A549 (cell line): ENCODE data around the gene CDK14.

Experiments
- EP300 ChIP-seq, 2 experiments: fragments of >200 bp; sonication (Bioruptor Twin); formaldehyde crosslinking; IDR thresholded peaks; 2 replicates in 1 of 2; 3 replicates in 1 of 2; pipeline ENCODE4 v1.6.1; 2016 to 2017
- POLR2A ChIP-seq: IDR thresholded peaks from 2 replicates; pipeline ENCODE4 v1.6.1; 2012; ENCODE audit warnings: mild to moderate bottlenecking, low read length
- TF ChIP-seq, protein P1 (sequence below): fragments of 150-350 bp; IDR thresholded peaks from 2 replicates; pipeline ENCODE4 v1.6.1; 2014; ENCODE audit warnings: low read depth, mild to moderate bottlenecking, low read length
- TF ChIP-seq, protein P2 (sequence below): fragments of >200 bp; sonication (Bioruptor Twin); formaldehyde crosslinking; IDR thresholded peaks from 3 replicates; pipeline ENCODE4 v1.5.1; 2016

DNA sequence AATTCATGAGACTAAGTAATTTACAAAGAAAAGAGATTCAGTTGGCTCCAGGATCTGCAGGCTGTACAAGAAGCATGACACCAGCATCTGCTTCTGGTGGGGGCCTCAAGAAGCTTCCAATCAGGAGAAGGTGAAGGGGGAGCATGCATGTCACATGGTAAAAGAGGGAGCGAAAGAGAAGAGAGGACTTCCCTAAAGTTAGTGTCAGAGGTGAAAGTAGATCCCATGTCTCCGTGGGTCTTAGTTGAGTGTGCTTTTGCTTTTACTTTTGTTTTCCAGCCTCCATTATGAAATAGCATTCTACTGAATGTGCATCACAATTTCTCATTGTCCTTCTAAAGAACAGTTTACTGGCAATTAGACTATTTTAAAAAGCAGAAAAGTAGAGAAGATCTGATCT is 454.6 kb downstream of the CDK14 start:
- TF ChIP-seq POLR2A (no peak), EP300 (IDR thresholded peaks at IDR 0.05) (no peak)
- TF ChIP-seq, protein P1, sequence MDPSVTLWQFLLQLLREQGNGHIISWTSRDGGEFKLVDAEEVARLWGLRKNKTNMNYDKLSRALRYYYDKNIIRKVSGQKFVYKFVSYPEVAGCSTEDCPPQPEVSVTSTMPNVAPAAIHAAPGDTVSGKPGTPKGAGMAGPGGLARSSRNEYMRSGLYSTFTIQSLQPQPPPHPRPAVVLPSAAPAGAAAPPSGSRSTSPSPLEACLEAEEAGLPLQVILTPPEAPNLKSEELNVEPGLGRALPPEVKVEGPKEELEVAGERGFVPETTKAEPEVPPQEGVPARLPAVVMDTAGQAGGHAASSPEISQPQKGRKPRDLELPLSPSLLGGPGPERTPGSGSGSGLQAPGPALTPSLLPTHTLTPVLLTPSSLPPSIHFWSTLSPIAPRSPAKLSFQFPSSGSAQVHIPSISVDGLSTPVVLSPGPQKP = no peak
- TF ChIP-seq, protein P2, sequence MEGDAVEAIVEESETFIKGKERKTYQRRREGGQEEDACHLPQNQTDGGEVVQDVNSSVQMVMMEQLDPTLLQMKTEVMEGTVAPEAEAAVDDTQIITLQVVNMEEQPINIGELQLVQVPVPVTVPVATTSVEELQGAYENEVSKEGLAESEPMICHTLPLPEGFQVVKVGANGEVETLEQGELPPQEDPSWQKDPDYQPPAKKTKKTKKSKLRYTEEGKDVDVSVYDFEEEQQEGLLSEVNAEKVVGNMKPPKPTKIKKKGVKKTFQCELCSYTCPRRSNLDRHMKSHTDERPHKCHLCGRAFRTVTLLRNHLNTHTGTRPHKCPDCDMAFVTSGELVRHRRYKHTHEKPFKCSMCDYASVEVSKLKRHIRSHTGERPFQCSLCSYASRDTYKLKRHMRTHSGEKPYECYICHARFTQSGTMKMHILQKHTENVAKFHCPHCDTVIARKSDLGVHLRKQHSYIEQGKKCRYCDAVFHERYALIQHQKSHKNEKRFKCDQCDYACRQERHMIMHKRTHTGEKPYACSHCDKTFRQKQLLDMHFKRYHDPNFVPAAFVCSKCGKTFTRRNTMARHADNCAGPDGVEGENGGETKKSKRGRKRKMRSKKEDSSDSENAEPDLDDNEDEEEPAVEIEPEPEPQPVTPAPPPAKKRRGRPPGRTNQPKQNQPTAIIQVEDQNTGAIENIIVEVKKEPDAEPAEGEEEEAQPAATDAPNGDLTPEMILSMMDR = no peak
